GM12878 (cell line): ENCODE results near the gene TRAF3IP1. TPM values are rescaled to one million over a fixed set of nuclear protein-coding genes. Genes with fewer than 3 reads are reported as not detected.

Source experiments
- ATAC-seq: fragments of 200-7000 bp; cut with Tn5 transposase; 3 replicates; pipeline ENCODE4 v1.9.1; 2020; ENCODE audit warnings: mild to moderate bottlenecking, moderate library complexity
- BruUV-seq: library from RNA; stranded (reverse); fragments of 400-500 nt; replicated peaks from 2 replicates; lab custom pipeline; 2021; lab: Mats Ljungman, UMichigan
- CTCF ChIA-PET: fragments of 300-600 bp; sonication (Branson Sonifier 250); formaldehyde crosslinking; extraction: SDS; loops from one replicate; lab custom pipeline; 2021; ENCODE audit warnings: inconsistent platforms; lab: Yijun Ruan, JAX
- POLR2A ChIA-PET: fragments of 350-600 bp; formaldehyde crosslinking; extraction: SDS; loops from one replicate; lab custom pipeline; 2021; ENCODE audit warnings: inconsistent platforms; lab: Charles Lee
- RAD21 ChIA-PET: fragments of 300-600 bp; sonication (Branson Sonifier 250); formaldehyde crosslinking; loops from one replicate; lab custom pipeline; 2023; ENCODE audit warnings: antibody characterized with exemption; ENCODE audit not compliant: unreplicated experiment; lab: Charles Lee
- SMC1A ChIA-PET: fragments of 300-600 bp; sonication (Branson Sonifier 250); formaldehyde crosslinking; loops from one replicate; lab custom pipeline; 2023; ENCODE audit not compliant: unreplicated experiment, uncharacterized antibody; lab: Charles Lee
- DNase-seq: peaks from one replicate; pipeline ENCODE4 v3.0.0-alpha.2; 2011; ENCODE audit warnings: low read depth, low spot score
- FAIRE-seq: peaks from 3 replicates; lab custom pipeline; 2011; peaks lifted over from hg19 to GRCh38; lab: Jason Lieb, UNC
- H2AFZ ChIP-seq: 2 replicates; pipeline ENCODE4 v1.6.0; 2011; ENCODE audit warnings: low read depth, low read length, control low read depth; ENCODE audit not compliant: control insufficient read depth
- H3K27ac ChIP-seq: 2 replicates; pipeline ENCODE4 v1.5.1; 2011; ENCODE audit warnings: control low read depth; ENCODE audit not compliant: control insufficient read depth, insufficient read depth
- H3K27me3 ChIP-seq, 2 experiments: replicated peaks in 1 of 2; 2 replicates each; pipeline versions ENCODE4 v1.6.0 to v1.6.1; 2011; ENCODE audit warnings: low read length in 1 of 2; ENCODE audit not compliant: control insufficient read depth in 2 of 2, insufficient read depth in 2 of 2
- H3K36me3 ChIP-seq, 2 experiments: 2 replicates each; pipeline ENCODE4 v1.5.1; 2011; ENCODE audit warnings: low read length in 1 of 2; ENCODE audit not compliant: control insufficient read depth in 2 of 2, insufficient read depth in 2 of 2
- H3K4me1 ChIP-seq: 2 replicates; pipeline ENCODE4 v1.6.1; 2011; ENCODE audit warnings: mild to moderate bottlenecking, low read length, moderate library complexity, mixed read lengths; ENCODE audit not compliant: control insufficient read depth, insufficient read depth
- H3K4me2 ChIP-seq: 2 replicates; pipeline ENCODE4 v1.6.0; 2011; ENCODE audit warnings: control low read depth; ENCODE audit not compliant: control insufficient read depth, insufficient read depth
- H3K4me3 ChIP-seq: fragments of 200-600 bp; sonication (generic); 2 replicates; pipeline ENCODE4 v1.5.1; 2016
- H3K79me2 ChIP-seq: 2 replicates; pipeline ENCODE4 v1.6.0; 2011; ENCODE audit warnings: low read length; ENCODE audit not compliant: control insufficient read depth, insufficient read depth
- H3K9ac ChIP-seq: 2 replicates; pipeline ENCODE4 v1.8.0; 2011; ENCODE audit warnings: low read length, control low read depth, mixed read lengths; ENCODE audit not compliant: control insufficient read depth, insufficient read depth
- H3K9me3 ChIP-seq: replicated peaks from 3 replicates; pipeline ENCODE4 v1.5.1; 2011; ENCODE audit warnings: mild to moderate bottlenecking, low read length; ENCODE audit not compliant: control insufficient read depth, insufficient read depth
- H4K20me1 ChIP-seq: 2 replicates; pipeline ENCODE4 v1.6.0; 2011; ENCODE audit not compliant: control insufficient read depth, insufficient read depth
- ATF2 ChIP-seq: IDR thresholded peaks from 2 replicates; pipeline ENCODE4 v1.6.1; 2012; ENCODE audit warnings: low read length, inconsistent platforms
- BACH1 ChIP-seq: fragments of 450-650 bp; IDR thresholded peaks from 2 replicates; pipeline ENCODE4 v1.6.1; 2017; ENCODE audit warnings: mild to moderate bottlenecking, borderline replicate concordance
- CBX3 ChIP-seq: fragments of 200-600 bp; sonication (generic); IDR thresholded peaks from 2 replicates; pipeline ENCODE4 v1.6.1; 2016; ENCODE audit warnings: low read depth, borderline replicate concordance
- FOXM1 ChIP-seq: IDR thresholded peaks from 2 replicates; pipeline ENCODE4 v1.6.1; 2012; ENCODE audit warnings: low read depth, mild to moderate bottlenecking, inconsistent platforms, low read length, moderate library complexity
- NFYB ChIP-seq: IDR thresholded peaks from 2 replicates; pipeline ENCODE4 v1.6.1; 2011; ENCODE audit warnings: low read depth, mild to moderate bottlenecking, low read length, improper control_type of control experiment, moderate library complexity; ENCODE audit not compliant: insufficient read depth
- NR2C2 ChIP-seq: IDR thresholded peaks from 2 replicates; pipeline ENCODE4 v1.6.1; 2011; ENCODE audit warnings: borderline replicate concordance, low read depth; ENCODE audit not compliant: control insufficient read depth, insufficient read length
- RAD51 ChIP-seq: fragments of 450-650 bp; IDR thresholded peaks from 2 replicates; pipeline ENCODE4 v1.6.1; 2016; ENCODE audit warnings: moderate library complexity, mild to moderate bottlenecking, inconsistent platforms
- RUNX3 ChIP-seq: IDR thresholded peaks from 2 replicates; pipeline ENCODE4 v1.6.1; 2012; ENCODE audit warnings: low read length, inconsistent platforms
- SIN3A ChIP-seq: IDR thresholded peaks from 2 replicates; pipeline ENCODE4 v1.6.1; 2012; ENCODE audit warnings: low read depth, low read length, improper control_type of control experiment
- SPI1 ChIP-seq: IDR thresholded peaks from 2 replicates; pipeline ENCODE4 v1.6.1; 2011; ENCODE audit warnings: low read depth, mild to moderate bottlenecking, low read length, moderate library complexity, borderline replicate concordance; ENCODE audit not compliant: insufficient read depth
- STAT3 ChIP-seq: IDR thresholded peaks from 2 replicates; pipeline ENCODE4 v1.6.1; 2011; ENCODE audit warnings: low read depth, low read length, improper control_type of control experiment
- SUPT20H ChIP-seq: IDR thresholded peaks from 2 replicates; pipeline ENCODE4 v1.6.1; 2011; ENCODE audit warnings: low read depth, mild to moderate bottlenecking, low read length, moderate library complexity, borderline replicate concordance; ENCODE audit not compliant: control insufficient read depth
- ZNF207 ChIP-seq: fragments of 450-650 bp; IDR thresholded peaks from 2 replicates; pipeline ENCODE4 v1.6.1; 2014; ENCODE audit warnings: antibody characterized with exemption, mild to moderate bottlenecking, borderline replicate concordance
- WGBS: methylation state at CpG from one replicate; pipeline ENCODE4 v1.1.6; 2016; ENCODE audit warnings: low lambda C conversion rate; ENCODE audit not compliant: insufficient replicate concordance, insufficient coverage; ENCODE audit errors: missing lambda C conversion rate; 5-methylcytosine and 5-hydroxymethylcytosine counted together
- in situ Hi-C: fragments of 300-500 bp; cut with MboI; formaldehyde crosslinking; loops from 9 replicates; pipeline ENCODE4 v1.14.3; 2018; ENCODE audit warnings: mixed read lengths
- intact Hi-C: fragments of 100-400 bp; cut with micrococcal nuclease; formaldehyde crosslinking; loops from one replicate; pipeline ENCODE4 v1.14.2; 2022; ENCODE audit not compliant: unreplicated experiment
- polyA plus RNA-seq, 11 experiments: library from polyadenylated mRNA; depleted of rRNA in 4 of 11; unstranded in 6 of 11; stranded (reverse) in 5 of 11; fragments of >200 nt; fragmentation: Nextera tagmentation in 4 of 11; fragmentation: Illumina TruSeq in 1 of 11; extraction: Ambion mirVana in 4 of 11; extraction: Trizol in 1 of 11; gene quantifications; 1 replicate in 1 of 11; 2 replicates in 10 of 11; pipeline versions ENCODE4 v1.2.1 to v1.2.3, GENCODE V29; 2011 to 2016; ENCODE audit warnings: inconsistent platforms in 2 of 11, missing spikeins in 2 of 11, low read depth in 1 of 11
- total RNA-seq, 4 experiments: library from RNA; depleted of rRNA in 3 of 4; stranded (reverse); fragments of >200 nt in 3 of 4; fragmentation: Illumina TruSeq in 1 of 4; extraction: Trizol in 1 of 4; gene quantifications; 2 replicates each; pipeline versions ENCODE4 v1.2.1 to v1.2.3, GENCODE V29; 2013 to 2021
- TF ChIP-seq, protein P1 (sequence below): IDR thresholded peaks from 2 replicates; pipeline ENCODE4 v1.6.1; 2011; ENCODE audit warnings: mild to moderate bottlenecking, low read depth, low read length, moderate library complexity; ENCODE audit not compliant: insufficient replicate concordance

TRAF3IP1 gene
- total and polyA plus RNA-seq, 10 of the 15 experiments (the other 5 are each of a cell fraction or from before 2014, with no cell fraction given), result 1.6 to 7.5 (median 3.6) TPM

DNA sequence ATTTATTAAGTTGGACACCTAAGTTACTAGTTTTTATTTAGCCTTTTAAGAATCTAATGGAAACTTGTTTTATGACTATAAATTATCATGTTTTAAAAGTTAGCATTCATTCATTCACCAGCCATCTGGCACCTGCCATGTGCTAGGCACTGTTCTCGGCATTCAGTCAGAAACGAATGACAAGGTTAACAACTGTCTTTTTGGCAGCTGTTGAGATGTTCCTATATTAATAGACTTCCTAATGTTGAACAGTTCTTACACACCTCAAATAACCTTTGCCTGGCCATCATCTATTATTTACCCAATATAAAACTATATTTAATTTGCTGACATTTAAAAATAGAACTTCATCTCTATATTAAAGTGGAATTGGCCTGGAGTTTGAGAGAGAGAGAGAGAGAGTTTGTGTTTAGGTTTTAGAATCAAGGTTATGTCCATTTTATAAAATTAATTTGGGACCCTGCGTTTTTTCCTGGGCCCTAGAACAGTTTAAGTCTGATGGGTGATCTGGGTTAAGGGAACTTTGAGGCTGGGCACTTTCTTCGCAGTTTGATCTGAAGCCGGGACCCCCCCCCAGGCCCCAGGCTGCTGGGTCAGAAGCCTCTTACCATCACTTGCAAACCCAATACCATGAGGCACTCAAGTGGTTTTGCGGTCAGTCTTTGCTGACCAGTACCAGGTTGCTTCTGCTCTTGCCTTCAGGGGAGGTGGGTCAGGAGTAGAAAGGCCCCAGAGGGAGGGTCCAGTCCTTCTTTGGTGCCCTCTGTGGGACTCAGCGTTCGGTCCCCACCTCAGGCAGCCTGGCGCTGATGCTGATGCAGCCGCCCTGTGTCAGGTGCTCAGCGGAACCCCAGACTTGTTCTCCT, 58.1 kb downstream of the TRAF3IP1 start:
- Histone ChIP-seq H2AFZ (no peak overlapping the region), H3K27me3 (no peaks in the 10 kb centered on the region)
- FAIRE-seq, result no peak
- TF ChIP-seq STAT3 (no peak), ATF2 (no peak), NR2C2 (no peak), SIN3A (no peak), FOXM1 (no peak), ZNF207 (no peak), SPI1 (no peak), RAD51 (no peak), SUPT20H (no peak), BACH1 (no peak), CBX3 (no peak), RUNX3 (no peak), NFYB (no peak)
- TF ChIP-seq, protein P1, sequence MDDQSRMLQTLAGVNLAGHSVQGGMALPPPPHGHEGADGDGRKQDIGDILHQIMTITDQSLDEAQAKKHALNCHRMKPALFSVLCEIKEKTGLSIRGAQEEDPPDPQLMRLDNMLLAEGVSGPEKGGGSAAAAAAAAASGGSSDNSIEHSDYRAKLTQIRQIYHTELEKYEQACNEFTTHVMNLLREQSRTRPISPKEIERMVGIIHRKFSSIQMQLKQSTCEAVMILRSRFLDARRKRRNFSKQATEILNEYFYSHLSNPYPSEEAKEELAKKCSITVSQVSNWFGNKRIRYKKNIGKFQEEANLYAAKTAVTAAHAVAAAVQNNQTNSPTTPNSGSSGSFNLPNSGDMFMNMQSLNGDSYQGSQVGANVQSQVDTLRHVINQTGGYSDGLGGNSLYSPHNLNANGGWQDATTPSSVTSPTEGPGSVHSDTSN, result no peak
- TF ChIP-seq, all 136 proteins: peak for 0
- Histone ChIP-seq H3K79me2 (no peaks in the 10 kb centered on the region), H3K36me3 (no peaks in the 10 kb centered on the region), H4K20me1 (no peaks in the 10 kb centered on the region), H3K27ac (no peak overlapping the region), H3K9me3 (no peaks in the 10 kb centered on the region), H3K4me2 (no peak overlapping the region), H3K4me3 (no peak overlapping the region), H3K4me1 (peaks cover 8% of the 10 kb centered on the region), H3K9ac (no peak overlapping the region)
- DNase-seq (no peak), ATAC-seq (no peak)
- BruUV-seq, result no TSS peak
- RAD21 ChIA-PET, result no interaction called here
- SMC1A ChIA-PET, result interaction anchor here (0.6 kb wide), 1 partner anchor 16 kb away, joined by 3 read pairs; no protein-coding TSS in a partner anchor
- intact Hi-C loops (no loop called here), in situ Hi-C loops (no loop called here)
- WGBS, result 91% methylated on average over 11 of the region's 11 CpGs
- POLR2A ChIA-PET, result interaction anchor here (0.6 kb wide), 1 partner anchor 121 kb away, joined by 3 read pairs; no protein-coding TSS in a partner anchor
- CTCF ChIA-PET, result no interaction called here
